Smooth muscle cell (in vitro differentiated cells): ENCODE results near the gene NDUFA12. TPM values are rescaled to one million over a fixed set of nuclear protein-coding genes. Genes with fewer than 3 reads are reported as not detected.

Source experiments
- DNase-seq: peaks from one replicate; lab custom pipeline; 2025; ENCODE audit not compliant: unreplicated experiment; lab: John Stamatoyannopoulos, UW
- H2AFZ ChIP-seq: fragments of 200-600 bp; sonication (generic); 2 replicates; pipeline ENCODE4 v1.6.0; 2016; ENCODE audit warnings: antibody characterized with exemption, low read depth, mild to moderate bottlenecking
- H3F3A ChIP-seq: fragments of 200-600 bp; sonication (generic); 2 replicates; pipeline ENCODE4 v1.6.0; 2017; ENCODE audit warnings: antibody characterized with exemption, low read depth
- H3K27ac ChIP-seq: fragments of 200-600 bp; sonication (generic); 2 replicates; pipeline ENCODE4 v1.5.1; 2016; ENCODE audit warnings: low read depth, mild to moderate bottlenecking
- H3K27me3 ChIP-seq: fragments of 200-600 bp; sonication (generic); 2 replicates; pipeline ENCODE4 v1.6.1; 2016; ENCODE audit warnings: low read depth, mild to moderate bottlenecking
- H3K36me3 ChIP-seq: fragments of 200-600 bp; sonication (generic); 2 replicates; pipeline ENCODE4 v1.5.1; 2016; ENCODE audit warnings: low read depth
- H3K4me1 ChIP-seq: fragments of 200-600 bp; sonication (generic); 2 replicates; pipeline ENCODE4 v1.5.1; 2016; ENCODE audit warnings: low read depth
- H3K4me2 ChIP-seq: fragments of 200-600 bp; sonication (generic); 2 replicates; pipeline ENCODE4 v1.6.0; 2016; ENCODE audit warnings: mild to moderate bottlenecking
- H3K4me3 ChIP-seq: fragments of 200-600 bp; sonication (generic); 2 replicates; pipeline ENCODE4 v1.5.1; 2016; ENCODE audit warnings: mild to moderate bottlenecking
- H3K79me2 ChIP-seq: fragments of 200-600 bp; sonication (generic); 2 replicates; pipeline ENCODE4 v1.6.0; 2016; ENCODE audit warnings: low read depth, mild to moderate bottlenecking
- H3K9ac ChIP-seq: fragments of 200-600 bp; sonication (generic); 2 replicates; pipeline ENCODE4 v1.6.0; 2016; ENCODE audit warnings: low read depth
- H3K9me3 ChIP-seq: fragments of 200-600 bp; sonication (generic); replicated peaks from 2 replicates; pipeline ENCODE4 v1.5.1; 2016; ENCODE audit warnings: low read depth
- H4K20me1 ChIP-seq: fragments of 200-600 bp; sonication (generic); 2 replicates; pipeline ENCODE4 v1.6.0; 2016; ENCODE audit warnings: low read depth
- WGBS: methylation state at CpG from one replicate; pipeline ENCODE4 v1.1.7; 2016; ENCODE audit warnings: low lambda C conversion rate; 5-methylcytosine and 5-hydroxymethylcytosine counted together
- polyA plus RNA-seq: library from polyadenylated mRNA; unstranded; fragments of >200 nt; fragmentation: Nextera tagmentation; extraction: Ambion mirVana; gene quantifications from 2 replicates; pipeline ENCODE4 v1.2.1, GENCODE V29; 2016
- total RNA-seq: library from RNA; depleted of rRNA; stranded (reverse); fragments of >200 nt; gene quantifications from 2 replicates; pipeline ENCODE4 v1.2.3, GENCODE V29; 2014
- TF ChIP-seq, protein P1 (sequence below): fragments of 200-600 bp; sonication (generic); IDR thresholded peaks from 2 replicates; pipeline ENCODE4 v1.5.1; 2017; ENCODE audit warnings: borderline replicate concordance, mild to moderate bottlenecking, antibody characterized with exemption; ENCODE audit not compliant: insufficient read depth, poor library complexity, severe bottlenecking

Gene NDUFA12
- total and polyA plus RNA-seq, 2 experiments from 2014 or later: 236 to 300 TPM

DNA sequence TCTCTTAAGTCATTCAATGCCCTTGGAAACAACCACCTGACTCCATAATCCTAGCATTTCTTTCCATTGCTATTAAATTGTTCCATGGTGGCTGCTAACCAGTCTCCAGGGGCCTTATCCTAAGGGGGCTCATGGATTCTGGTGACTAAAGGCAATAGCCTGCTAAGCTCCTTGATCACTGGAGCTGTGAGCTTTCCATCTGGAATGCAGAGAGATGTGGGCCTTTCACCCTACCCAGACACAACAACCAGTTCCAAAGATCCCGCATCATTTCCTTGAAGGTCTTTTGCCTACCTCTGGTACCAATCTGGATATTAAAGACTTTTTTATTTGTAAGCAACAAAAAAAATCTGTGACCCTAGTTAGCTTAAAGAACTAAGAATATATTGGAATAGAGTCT lies 32.9 kb downstream of the NDUFA12 start:
- H3K4me2 ChIP-seq: peak overlapping the region; percentile 42
- DNase-seq: no peak
- WGBS: 28% methylated on average over 1 of the region's 1 CpG
- TF ChIP-seq, protein P1, sequence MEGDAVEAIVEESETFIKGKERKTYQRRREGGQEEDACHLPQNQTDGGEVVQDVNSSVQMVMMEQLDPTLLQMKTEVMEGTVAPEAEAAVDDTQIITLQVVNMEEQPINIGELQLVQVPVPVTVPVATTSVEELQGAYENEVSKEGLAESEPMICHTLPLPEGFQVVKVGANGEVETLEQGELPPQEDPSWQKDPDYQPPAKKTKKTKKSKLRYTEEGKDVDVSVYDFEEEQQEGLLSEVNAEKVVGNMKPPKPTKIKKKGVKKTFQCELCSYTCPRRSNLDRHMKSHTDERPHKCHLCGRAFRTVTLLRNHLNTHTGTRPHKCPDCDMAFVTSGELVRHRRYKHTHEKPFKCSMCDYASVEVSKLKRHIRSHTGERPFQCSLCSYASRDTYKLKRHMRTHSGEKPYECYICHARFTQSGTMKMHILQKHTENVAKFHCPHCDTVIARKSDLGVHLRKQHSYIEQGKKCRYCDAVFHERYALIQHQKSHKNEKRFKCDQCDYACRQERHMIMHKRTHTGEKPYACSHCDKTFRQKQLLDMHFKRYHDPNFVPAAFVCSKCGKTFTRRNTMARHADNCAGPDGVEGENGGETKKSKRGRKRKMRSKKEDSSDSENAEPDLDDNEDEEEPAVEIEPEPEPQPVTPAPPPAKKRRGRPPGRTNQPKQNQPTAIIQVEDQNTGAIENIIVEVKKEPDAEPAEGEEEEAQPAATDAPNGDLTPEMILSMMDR: no peak
- H3F3A ChIP-seq: peaks cover 18% of the 10 kb centered on the region
- no peaks in the 10 kb centered on the region for H4K20me1 ChIP-seq
- no peaks in the 10 kb centered on the region for H3K36me3 ChIP-seq
- peak overlapping the region; percentile 97 for H3K27ac ChIP-seq
- no peak overlapping the region for H3K4me3 ChIP-seq
- no peaks in the 10 kb centered on the region for H3K27me3 ChIP-seq
- no peak overlapping the region for H2AFZ ChIP-seq
- H3K9me3 ChIP-seq: no peaks in the 10 kb centered on the region
- H3K9ac ChIP-seq: no peak overlapping the region
- H3K79me2 ChIP-seq: peaks cover 7% of the 10 kb centered on the region
- peaks cover 5% of the 10 kb centered on the region for H3K4me1 ChIP-seq

DNA sequence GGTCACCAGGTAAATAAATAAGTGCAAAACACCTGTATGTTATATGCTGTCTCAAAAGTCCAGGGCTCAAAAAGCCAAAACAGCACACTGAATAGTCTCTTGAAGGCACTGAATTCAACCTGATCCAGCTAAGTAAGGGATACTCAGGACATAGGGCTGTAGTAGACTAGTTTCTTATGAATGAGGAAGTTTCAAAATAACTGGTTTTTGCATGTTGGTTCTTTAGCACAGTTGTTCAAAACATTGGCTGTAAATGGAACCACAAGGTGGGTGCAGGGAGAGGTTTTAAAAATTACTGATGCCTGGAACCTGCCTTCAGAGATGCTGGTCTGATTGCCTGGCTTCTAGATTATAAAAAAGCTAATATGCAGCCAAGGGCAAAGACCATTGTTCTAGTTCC lies 34.1 kb downstream of the NDUFA12 start:
- H3K36me3 ChIP-seq: no peaks in the 10 kb centered on the region
- H3K4me3 ChIP-seq: no peak overlapping the region
- no peaks in the 10 kb centered on the region for H3K27me3 ChIP-seq
- no peaks in the 10 kb centered on the region for H3K79me2 ChIP-seq
- no peaks in the 10 kb centered on the region for H3K9me3 ChIP-seq
- no peak overlapping the region for H2AFZ ChIP-seq
- peaks cover 5% of the 10 kb centered on the region for H3K4me1 ChIP-seq
- H3K4me2 ChIP-seq: no peak overlapping the region
- H4K20me1 ChIP-seq: no peaks in the 10 kb centered on the region
- no peak for DNase-seq
- peaks cover 18% of the 10 kb centered on the region for H3F3A ChIP-seq
- peak overlapping the region; percentile 97 for H3K27ac ChIP-seq
- no peak overlapping the region for H3K9ac ChIP-seq
- TF ChIP-seq, protein P1: no peak

DNA sequence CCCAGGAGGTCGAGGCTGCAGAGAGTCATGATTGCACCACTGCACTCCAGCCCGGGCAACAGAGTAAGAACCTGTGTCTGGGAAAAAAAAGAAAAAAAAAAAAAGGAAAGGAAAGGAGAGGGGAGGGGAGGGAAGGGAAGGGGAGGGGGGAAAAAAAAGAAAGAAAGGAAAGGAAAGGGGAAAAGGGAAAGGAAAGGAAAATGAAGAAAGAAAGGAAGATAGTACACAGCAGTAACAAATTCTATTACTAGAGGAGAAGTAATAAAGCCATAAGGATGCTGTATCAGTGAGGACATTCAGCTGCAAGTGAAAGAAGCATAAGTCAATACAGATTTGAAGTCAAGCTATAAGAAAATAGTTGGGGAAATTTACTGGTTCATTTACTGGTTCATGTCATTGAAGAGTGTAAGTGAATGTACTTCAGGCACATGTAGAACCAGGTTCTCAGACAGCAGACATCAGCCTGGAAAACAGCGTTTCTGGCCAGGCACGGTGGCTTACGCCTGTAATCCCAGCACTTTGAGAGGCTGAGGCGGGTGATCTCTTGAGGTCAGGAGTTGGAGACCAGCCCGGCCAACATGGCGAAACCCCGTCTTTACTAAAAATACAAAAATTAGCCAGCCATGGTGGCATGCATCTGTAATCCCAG lies 37.4 kb downstream of the NDUFA12 start:
- DNase-seq: no peak
- 53% methylated on average over 9 of the region's 9 CpGs for WGBS
- no peak overlapping the region for H3K4me3 ChIP-seq
- H3K27me3 ChIP-seq: no peaks in the 10 kb centered on the region
- no peak overlapping the region for H3K27ac ChIP-seq
- no peaks in the 10 kb centered on the region for H3K79me2 ChIP-seq
- no peaks in the 10 kb centered on the region for H4K20me1 ChIP-seq
- TF ChIP-seq, protein P1: no peak
- H3K9me3 ChIP-seq: no peaks in the 10 kb centered on the region
- no peak overlapping the region for H3K4me2 ChIP-seq
- no peaks in the 10 kb centered on the region for H3K36me3 ChIP-seq
- H2AFZ ChIP-seq: no peak overlapping the region
- no peak overlapping the region for H3K9ac ChIP-seq
- peaks cover 8% of the 10 kb centered on the region for H3F3A ChIP-seq
- H3K4me1 ChIP-seq: peaks cover 5% of the 10 kb centered on the region

DNA sequence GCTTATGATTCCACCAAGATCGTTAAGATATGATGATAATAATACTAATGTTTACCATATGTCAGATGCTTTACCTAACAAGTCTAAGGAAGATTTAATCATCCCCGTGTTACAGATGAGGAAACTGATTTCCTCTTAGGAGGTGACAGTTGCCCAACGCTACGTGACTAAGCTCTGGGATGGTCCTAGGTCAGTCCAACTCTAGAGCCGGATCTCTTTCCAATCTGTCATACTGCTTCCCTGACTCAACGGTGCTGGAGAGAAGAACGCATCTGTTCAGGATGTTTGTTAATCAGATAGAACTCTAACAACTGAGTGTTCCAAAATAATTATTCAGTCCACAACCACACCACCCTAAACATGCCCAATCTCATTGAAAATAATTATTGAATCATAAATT lies 39.8 kb downstream of the NDUFA12 start:
- TF ChIP-seq, protein P1: no peak
- no peaks in the 10 kb centered on the region for H4K20me1 ChIP-seq
- H3K9me3 ChIP-seq: no peaks in the 10 kb centered on the region
- no peak overlapping the region for H3K4me2 ChIP-seq
- H3K4me1 ChIP-seq: no peaks in the 10 kb centered on the region
- peaks cover under 1% of the 10 kb centered on the region for H3F3A ChIP-seq
- H2AFZ ChIP-seq: no peak overlapping the region
- WGBS: 92% methylated on average over 7 of the region's 7 CpGs
- no peaks in the 10 kb centered on the region for H3K27me3 ChIP-seq
- no peak overlapping the region for H3K4me3 ChIP-seq
- DNase-seq: no peak
- no peaks in the 10 kb centered on the region for H3K79me2 ChIP-seq
- H3K36me3 ChIP-seq: no peaks in the 10 kb centered on the region
- no peak overlapping the region for H3K9ac ChIP-seq
- no peak overlapping the region for H3K27ac ChIP-seq
